Liver (tissue), 3 donors: ENCODE results near the gene CCDC32.

Experiments
- GABPA ChIP-seq, 2 donors: IDR thresholded peaks in 1 of 2; conservative IDR thresholded peaks in 1 of 2; 2 replicates each; pipeline ENCODE4 v1.6.1; 2016; ENCODE audit warnings: antibody characterized with exemption in 2 of 2, mild to moderate bottlenecking in 1 of 2, moderate library complexity in 1 of 2
- RAD21 ChIP-seq, 2 donors: IDR thresholded peaks; 2 replicates each; pipeline ENCODE4 v1.6.1; 2016; ENCODE audit warnings: antibody characterized with exemption in 2 of 2, mild to moderate bottlenecking in 2 of 2
- TF ChIP-seq, protein P1 (sequence below): fragments of 150-350 bp; IDR thresholded peaks from 2 replicates; pipeline ENCODE4 v1.5.1; 2017; ENCODE audit warnings: improper control_type of control experiment, low read depth, low read length; ENCODE audit not compliant: missing input control
- donor health status: healthy.
- donor health status: healthy.

DNA sequence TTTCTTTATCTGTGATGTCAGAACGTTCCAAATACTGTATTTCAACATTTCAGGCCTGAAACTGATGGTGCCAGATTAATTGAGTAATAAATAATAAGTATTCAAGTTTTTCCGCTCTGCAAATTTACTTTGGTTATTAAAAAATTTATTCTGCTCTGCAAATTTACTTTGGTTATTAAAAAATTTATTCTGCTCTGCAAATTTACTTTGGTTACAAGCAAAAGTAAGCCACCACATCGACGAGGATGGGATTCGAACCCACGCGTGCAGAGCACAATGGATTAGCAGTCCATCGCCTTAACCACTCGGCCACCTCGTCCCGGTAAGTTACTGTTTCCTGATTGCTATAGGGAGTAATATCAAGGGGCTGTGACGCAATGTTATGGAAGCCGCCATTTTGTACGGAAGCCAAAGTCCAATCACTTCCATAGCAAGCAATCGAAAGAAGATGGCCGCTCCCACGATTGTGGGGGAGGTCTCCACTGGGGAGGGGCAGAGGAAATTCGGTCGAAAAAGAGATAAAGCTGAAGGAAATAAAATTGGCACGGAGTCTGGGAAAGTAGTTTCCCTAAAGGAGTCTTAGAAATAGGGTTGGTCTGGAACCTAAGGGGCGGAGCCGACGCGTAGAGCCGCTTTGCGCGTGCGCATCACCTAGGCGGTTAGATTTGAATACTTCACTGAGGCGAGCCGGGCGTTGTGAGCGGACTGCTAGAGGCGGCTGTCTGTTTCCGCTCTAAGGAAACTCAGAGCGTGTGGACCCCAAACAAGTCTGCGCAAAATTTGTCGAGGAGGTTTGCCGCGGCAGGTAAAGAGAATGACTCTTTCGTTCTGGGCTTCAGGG lies 29.0 kb upstream of the CCDC32 start, which contains the start of gene KNL1:
- TF ChIP-seq GABPA (IDR thresholded peaks at IDR 0.05 in 1 of 2, conservative IDR thresholded peaks at IDR 0.05 in 1 of 2): peak; percentile 31 to 32
- TF ChIP-seq, protein P1, sequence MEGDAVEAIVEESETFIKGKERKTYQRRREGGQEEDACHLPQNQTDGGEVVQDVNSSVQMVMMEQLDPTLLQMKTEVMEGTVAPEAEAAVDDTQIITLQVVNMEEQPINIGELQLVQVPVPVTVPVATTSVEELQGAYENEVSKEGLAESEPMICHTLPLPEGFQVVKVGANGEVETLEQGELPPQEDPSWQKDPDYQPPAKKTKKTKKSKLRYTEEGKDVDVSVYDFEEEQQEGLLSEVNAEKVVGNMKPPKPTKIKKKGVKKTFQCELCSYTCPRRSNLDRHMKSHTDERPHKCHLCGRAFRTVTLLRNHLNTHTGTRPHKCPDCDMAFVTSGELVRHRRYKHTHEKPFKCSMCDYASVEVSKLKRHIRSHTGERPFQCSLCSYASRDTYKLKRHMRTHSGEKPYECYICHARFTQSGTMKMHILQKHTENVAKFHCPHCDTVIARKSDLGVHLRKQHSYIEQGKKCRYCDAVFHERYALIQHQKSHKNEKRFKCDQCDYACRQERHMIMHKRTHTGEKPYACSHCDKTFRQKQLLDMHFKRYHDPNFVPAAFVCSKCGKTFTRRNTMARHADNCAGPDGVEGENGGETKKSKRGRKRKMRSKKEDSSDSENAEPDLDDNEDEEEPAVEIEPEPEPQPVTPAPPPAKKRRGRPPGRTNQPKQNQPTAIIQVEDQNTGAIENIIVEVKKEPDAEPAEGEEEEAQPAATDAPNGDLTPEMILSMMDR: no peak
- peak in 1 of 2 donors; percentile 31 for TF ChIP-seq RAD21 (IDR thresholded peaks at IDR 0.05)
